Trophoblast cell (in vitro differentiated cells and primary cell): ENCODE measurements around the gene CCR7.
"Not testable (repeated sequence)": the region's sequence is repeated elsewhere in the genome, so short reads cannot be mapped to it uniquely, and the experiment has no call there.

Source experiments
- DNase-seq, 2 donors: peaks; one replicate each; pipeline ENCODE4 v3.0.0-alpha.2; 2016
- H2AFZ ChIP-seq: 2 replicates; pipeline ENCODE4 v1.6.1; 2013; ENCODE audit warnings: low read length, moderate library complexity, mild to moderate bottlenecking; ENCODE audit not compliant: insufficient read depth, poor library complexity
- H2AK5ac ChIP-seq: 2 replicates; pipeline ENCODE4 v1.6.1; 2013; ENCODE audit warnings: mild to moderate bottlenecking, low read length
- H2BK120ac ChIP-seq: 2 replicates; pipeline ENCODE4 v1.6.1; 2013; ENCODE audit warnings: low read length, mild to moderate bottlenecking, moderate library complexity; ENCODE audit not compliant: insufficient read depth, poor library complexity
- H2BK12ac ChIP-seq: 2 replicates; pipeline ENCODE4 v1.6.1; 2013; ENCODE audit warnings: mild to moderate bottlenecking, low read length, moderate library complexity
- H2BK5ac ChIP-seq: 2 replicates; pipeline ENCODE4 v1.6.1; 2013; ENCODE audit warnings: low read length, low read depth, moderate library complexity, mild to moderate bottlenecking; ENCODE audit not compliant: poor library complexity
- H3K14ac ChIP-seq: 2 replicates; pipeline ENCODE4 v1.6.1; 2013; ENCODE audit warnings: mild to moderate bottlenecking, low read length
- H3K18ac ChIP-seq: 2 replicates; pipeline ENCODE4 v1.6.1; 2013; ENCODE audit warnings: mild to moderate bottlenecking, low read length
- H3K23ac ChIP-seq: 2 replicates; pipeline ENCODE4 v1.6.1; 2013; ENCODE audit warnings: low read length
- H3K27ac ChIP-seq: 2 replicates; pipeline ENCODE4 v1.5.1; 2013; ENCODE audit warnings: low read depth, mild to moderate bottlenecking, inconsistent platforms, low read length, moderate library complexity
- H3K27me3 ChIP-seq: 2 replicates; pipeline ENCODE4 v1.6.1; 2013; ENCODE audit warnings: inconsistent platforms, mild to moderate bottlenecking, low read length, moderate library complexity; ENCODE audit not compliant: insufficient read depth
- H3K36me3 ChIP-seq, 2 experiments: 1 replicate in 1 of 2; 2 replicates in 1 of 2; pipeline ENCODE4 v1.6.1; 2013; ENCODE audit warnings: low read length in 2 of 2, mild to moderate bottlenecking in 2 of 2, moderate library complexity in 1 of 2; ENCODE audit not compliant: insufficient read depth in 2 of 2, control insufficient read depth in 1 of 2
- H3K4ac ChIP-seq: 2 replicates; pipeline ENCODE4 v1.6.1; 2013; ENCODE audit warnings: low read depth, mild to moderate bottlenecking, low read length, moderate library complexity
- H3K4me1 ChIP-seq, 2 experiments: 1 replicate in 1 of 2; 2 replicates in 1 of 2; pipeline ENCODE4 v1.6.1; 2013; ENCODE audit warnings: low read length in 2 of 2, mild to moderate bottlenecking in 2 of 2, moderate library complexity in 1 of 2; ENCODE audit not compliant: insufficient read depth in 2 of 2, control insufficient read depth in 1 of 2
- H3K4me2 ChIP-seq: 2 replicates; pipeline ENCODE4 v1.6.1; 2013; ENCODE audit warnings: inconsistent platforms, mild to moderate bottlenecking, low read length, moderate library complexity
- H3K4me3 ChIP-seq: 2 replicates; pipeline ENCODE4 v1.5.1; 2013; ENCODE audit warnings: mild to moderate bottlenecking, low read depth, low read length, inconsistent platforms
- H3K79me1 ChIP-seq: one replicate; pipeline ENCODE4 v1.6.1; 2013; ENCODE audit warnings: low read length
- H3K79me2 ChIP-seq: 2 replicates; pipeline ENCODE4 v1.6.1; 2013; ENCODE audit warnings: low read length, mild to moderate bottlenecking; ENCODE audit not compliant: control insufficient read depth, insufficient read depth, poor library complexity
- H3K9ac ChIP-seq: 2 replicates; pipeline ENCODE4 v1.6.1; 2013; ENCODE audit warnings: mild to moderate bottlenecking, low read length
- H3K9me3 ChIP-seq: 2 replicates; pipeline ENCODE4 v1.6.1; 2013; ENCODE audit warnings: low read depth, mild to moderate bottlenecking, control low read depth, inconsistent platforms, low read length; ENCODE audit not compliant: insufficient read depth
- H4K12ac ChIP-seq: 2 replicates; pipeline ENCODE4 v1.6.1; 2013; ENCODE audit warnings: low read depth, mild to moderate bottlenecking, low read length, moderate library complexity
- H4K8ac ChIP-seq: 2 replicates; pipeline ENCODE4 v1.6.1; 2013; ENCODE audit warnings: low read depth, mild to moderate bottlenecking, low read length, moderate library complexity
- H4K91ac ChIP-seq: one replicate; pipeline ENCODE4 v1.6.1; 2013; ENCODE audit warnings: low read depth, mild to moderate bottlenecking, low read length, moderate library complexity
- WGBS: extraction: QIAGEN DNeasy Blood & Tissue Kit; methylation state at CpG from one replicate; pipeline ENCODE4 v1.1.7; 2013; ENCODE audit warnings: missing lambda C conversion rate; ENCODE audit not compliant: insufficient read length, insufficient coverage; ENCODE audit errors: extremely low coverage; 5-methylcytosine and 5-hydroxymethylcytosine counted together

CCR7 gene

DNA sequence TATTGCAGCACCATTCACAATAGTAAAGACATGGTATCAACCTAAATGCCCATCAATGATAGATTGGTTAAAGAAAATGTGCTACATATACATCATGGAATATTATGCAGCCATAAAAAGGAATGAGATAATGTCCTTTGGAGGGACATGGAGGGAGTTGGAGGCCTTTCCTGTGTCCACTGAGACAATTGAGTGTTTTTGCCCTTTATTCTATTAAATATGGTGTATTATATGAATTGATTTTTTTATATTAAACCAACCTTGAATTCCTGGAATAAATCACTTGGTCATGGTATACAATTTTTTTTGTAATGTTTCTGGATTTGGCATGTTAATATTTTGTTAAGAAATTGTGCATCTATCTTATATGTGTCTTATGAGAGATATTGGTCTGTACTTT lies 9.0 kb upstream of the CCR7 start:
- Histone ChIP-seq H2BK5ac (no peak overlapping the region), H2BK120ac (no peak overlapping the region), H3K27me3 (no peaks in the 10 kb centered on the region), H3K23ac (no peak overlapping the region), H3K18ac (no peak overlapping the region), H3K4ac (no peak overlapping the region), H3K36me3 (no peaks in the 10 kb centered on the region), H3K9me3 (no peaks in the 10 kb centered on the region), H4K12ac (no peak overlapping the region), H2AFZ (no peak overlapping the region), H3K4me1 (no peaks in the 10 kb centered on the region), H3K4me2 (no peak overlapping the region), H3K14ac (no peak overlapping the region), H3K27ac (no peak overlapping the region), H3K79me1 (no peaks in the 10 kb centered on the region), H3K9ac (no peak overlapping the region), H3K79me2 (no peaks in the 10 kb centered on the region), H2AK5ac (no peak overlapping the region), H3K4me3 (no peak overlapping the region), H4K91ac (no peak overlapping the region), H4K8ac (no peak overlapping the region), H2BK12ac (no peak overlapping the region)
- no peak for DNase-seq

DNA sequence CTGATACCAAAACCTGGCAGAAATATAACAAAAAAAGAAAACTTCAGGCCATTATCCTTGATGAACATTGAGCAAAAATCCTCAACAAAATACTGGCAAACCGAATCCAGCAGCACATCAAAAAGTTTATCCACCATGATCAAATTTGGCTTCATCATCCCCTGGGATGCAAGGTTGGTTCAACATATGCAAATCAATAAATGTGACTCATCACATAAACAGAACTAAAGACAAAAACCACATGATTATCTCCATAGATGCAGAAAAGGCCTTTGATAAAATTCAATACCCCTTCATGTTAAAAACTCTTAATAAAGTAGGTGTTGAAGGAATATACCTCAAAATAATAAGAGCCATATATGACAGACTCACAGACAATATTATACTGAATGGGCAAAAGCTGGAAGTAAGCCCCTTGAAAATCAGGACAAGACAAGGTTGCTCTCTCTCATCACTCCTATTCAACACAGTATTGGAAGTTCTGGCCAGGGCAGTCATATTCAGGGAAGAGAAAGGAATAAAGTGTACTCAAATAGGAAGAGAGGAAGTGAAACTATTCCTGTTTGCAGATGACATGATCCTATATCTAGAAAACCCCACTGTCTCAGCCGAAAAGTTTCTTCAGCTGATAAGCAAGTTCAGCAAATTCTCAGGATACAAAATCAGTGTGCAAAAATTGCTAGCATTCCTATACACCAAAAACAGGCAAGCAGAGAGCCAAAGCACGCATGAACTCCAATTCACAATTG lies 7.1 kb upstream of the CCR7 start:
- not testable (repeated sequence) for H3K4me1 ChIP-seq, H3K27me3 ChIP-seq, H2BK5ac ChIP-seq, H3K36me3 ChIP-seq, H3K79me1 ChIP-seq, DNase-seq, H3K23ac ChIP-seq, H3K9ac ChIP-seq, H4K12ac ChIP-seq, H2BK120ac ChIP-seq, H3K4ac ChIP-seq, H3K4me2 ChIP-seq, H2AK5ac ChIP-seq, H3K27ac ChIP-seq, H3K4me3 ChIP-seq, H4K8ac ChIP-seq, H2AFZ ChIP-seq, H3K14ac ChIP-seq, H3K18ac ChIP-seq, H4K91ac ChIP-seq, H3K79me2 ChIP-seq, H2BK12ac ChIP-seq, H3K9me3 ChIP-seq
- no CpG with 5 or more reads among the region's 3 CpGs for WGBS

DNA sequence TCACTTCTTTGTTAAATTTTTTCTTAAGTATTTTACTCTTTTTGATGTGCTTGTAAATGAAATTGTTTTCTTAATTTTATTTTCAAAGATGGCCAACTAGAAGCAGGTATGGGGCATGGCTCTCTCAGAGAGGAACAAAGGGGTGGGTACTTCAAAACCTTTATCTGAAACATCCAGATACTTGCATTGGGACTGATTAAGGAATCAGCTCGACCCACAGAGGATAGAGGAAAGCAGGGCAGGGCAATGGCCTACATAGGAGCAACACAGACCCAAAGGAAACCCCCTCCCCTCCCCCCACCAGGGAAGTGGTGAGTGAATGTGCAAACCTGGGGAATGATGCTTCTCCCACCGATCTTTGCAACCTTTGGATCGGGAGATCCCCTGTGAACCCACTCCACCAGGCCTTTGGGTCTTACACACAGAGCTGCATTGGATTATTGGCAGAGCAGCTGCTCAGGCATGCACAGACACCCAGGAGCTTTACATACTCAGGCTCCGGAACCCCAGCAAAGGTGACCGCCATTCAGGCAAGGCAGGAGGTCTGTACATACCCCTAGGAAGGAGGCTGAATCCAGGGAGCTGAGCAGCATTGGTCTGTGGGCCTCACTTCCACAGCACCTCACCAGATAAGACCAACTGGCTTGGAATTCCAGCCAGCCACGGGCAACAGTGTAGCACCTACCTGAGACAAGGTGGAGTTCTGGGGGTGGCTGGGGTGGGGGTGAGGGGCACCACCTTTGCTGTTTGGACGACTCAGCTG lies 3.0 kb upstream of the CCR7 start:
- Histone ChIP-seq H3K4ac (no peak overlapping the region), H2BK12ac (no peak overlapping the region), H3K9ac (no peak overlapping the region), H3K79me2 (no peaks in the 10 kb centered on the region), H3K14ac (no peak overlapping the region), H2BK5ac (no peak overlapping the region), H3K36me3 (no peaks in the 10 kb centered on the region), H2AK5ac (no peak overlapping the region), H3K9me3 (no peaks in the 10 kb centered on the region), H3K18ac (no peak overlapping the region), H2BK120ac (no peak overlapping the region), H3K79me1 (peaks cover 3% of the 10 kb centered on the region), H2AFZ (no peak overlapping the region), H3K4me2 (no peak overlapping the region), H4K12ac (no peak overlapping the region), H3K27me3 (no peaks in the 10 kb centered on the region), H3K4me3 (no peak overlapping the region), H4K91ac (no peak overlapping the region), H3K23ac (no peak overlapping the region), H4K8ac (no peak overlapping the region), H3K4me1 (peaks cover 4 to 7% of the 10 kb centered on the region in 2 experiments), H3K27ac (no peak overlapping the region)
- WGBS = no CpG with 5 or more reads among the region's 7 CpGs
- no peak for DNase-seq

DNA sequence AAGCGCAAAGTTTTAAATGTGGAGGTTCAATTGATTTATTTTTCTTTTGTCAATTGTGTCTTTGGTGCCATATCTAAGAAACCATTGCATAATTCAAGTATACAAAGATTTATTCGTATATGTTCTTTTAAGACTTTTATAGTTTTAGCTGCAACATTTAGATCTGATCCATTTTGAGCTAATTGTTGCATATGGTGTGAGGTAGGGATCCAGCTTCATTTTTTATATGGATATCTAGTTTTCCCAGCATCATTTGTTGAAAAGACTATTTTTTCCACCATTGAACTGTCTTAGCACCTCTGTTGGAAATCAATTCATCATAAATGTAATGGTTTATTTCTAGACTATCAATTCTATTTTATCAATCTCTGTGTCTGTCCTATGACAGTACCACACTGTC lies 2.1 kb upstream of the CCR7 start:
- H3K4ac ChIP-seq = no peak overlapping the region
- H2BK12ac ChIP-seq = no peak overlapping the region
- no peak overlapping the region for H3K23ac ChIP-seq
- no peak overlapping the region for H2AFZ ChIP-seq
- no peaks in the 10 kb centered on the region for H3K79me2 ChIP-seq
- peaks cover 3% of the 10 kb centered on the region for H3K79me1 ChIP-seq
- no peaks in the 10 kb centered on the region for H3K27me3 ChIP-seq
- no peak overlapping the region for H3K9ac ChIP-seq
- no peak overlapping the region for H3K4me2 ChIP-seq
- H3K27ac ChIP-seq = no peak overlapping the region
- H3K4me3 ChIP-seq = no peak overlapping the region
- peaks cover 4 to 7% of the 10 kb centered on the region in 2 experiments for H3K4me1 ChIP-seq
- no peak overlapping the region for H4K12ac ChIP-seq
- no peaks in the 10 kb centered on the region for H3K9me3 ChIP-seq
- H2BK120ac ChIP-seq = no peak overlapping the region
- H4K91ac ChIP-seq = no peak overlapping the region
- no peak overlapping the region for H3K14ac ChIP-seq
- H3K36me3 ChIP-seq = no peaks in the 10 kb centered on the region
- no peak overlapping the region for H2BK5ac ChIP-seq
- no peak for DNase-seq
- H3K18ac ChIP-seq = no peak overlapping the region
- WGBS = no CpG with 5 or more reads among the region's 2 CpGs
- no peak overlapping the region for H2AK5ac ChIP-seq
- H4K8ac ChIP-seq = no peak overlapping the region
